Vagina (tissue), 2 donors: Measurements from ENCODE around the gene BCAS1. TPM values are rescaled to one million over a fixed set of nuclear protein-coding genes. Genes with fewer than 3 reads are reported as not detected.

ENCODE experiments used
- DNase-seq, 2 donors: peaks; one replicate each; pipeline ENCODE4 v3.0.0-alpha.2; 2017; ENCODE audit errors: extremely low spot score in 2 of 2
- H3K27ac ChIP-seq: fragments of 200-600 bp; sonication (generic); one replicate; pipeline ENCODE4 v1.5.1; 2019
- H3K27me3 ChIP-seq: fragments of 200-600 bp; sonication (generic); one replicate; pipeline ENCODE4 v1.5.1; 2019
- H3K36me3 ChIP-seq, 2 donors: fragments of 200-600 bp; sonication (generic); one replicate each; pipeline ENCODE4 v1.5.1; 2017 to 2019
- H3K4me1 ChIP-seq: fragments of 200-600 bp; sonication (generic); one replicate; pipeline ENCODE4 v1.5.1; 2019
- H3K4me3 ChIP-seq, 2 donors: fragments of 200-600 bp; sonication (generic); 1 replicate in 1 of 2; 2 replicates in 1 of 2; pipeline ENCODE4 v1.5.1; 2016 to 2019
- H3K9me3 ChIP-seq: fragments of 200-600 bp; sonication (generic); one replicate; pipeline ENCODE4 v1.5.1; 2019
- POLR2A ChIP-seq, 2 donors: fragments of 450-650 bp; IDR thresholded peaks; one replicate each; pipeline ENCODE4 v1.6.1; 2017; ENCODE audit warnings: antibody characterized with exemption in 2 of 2, mild to moderate bottlenecking in 2 of 2, moderate library complexity in 2 of 2
- POLR2AphosphoS5 ChIP-seq, 2 donors: sonication (generic); formaldehyde crosslinking; IDR thresholded peaks; one replicate each; pipeline ENCODE4 v1.9.0; 2017; ENCODE audit warnings: antibody characterized with exemption in 2 of 2, mild to moderate bottlenecking in 2 of 2, low read depth in 1 of 2; ENCODE audit not compliant: insufficient read depth in 1 of 2
- intact Hi-C: fragments of 100-400 bp; cut with DNase I; formaldehyde crosslinking; loops from one replicate; pipeline ENCODE4 v1.15.1; 2023
- total RNA-seq: library from RNA; depleted of rRNA; stranded (reverse); fragments of >200 nt; gene quantifications from one replicate; pipeline ENCODE4 v1.2.3, GENCODE V29; 2016
- TF ChIP-seq, protein P1 (sequence below), 3 experiments: fragments of 450-650 bp in 2 of 3; fragments of 200-600 bp in 1 of 3; sonication (generic) in 1 of 3; IDR thresholded peaks; one replicate each; pipeline ENCODE4 v1.5.1; 2017 to 2019; ENCODE audit warnings: antibody characterized with exemption in 3 of 3, mild to moderate bottlenecking in 2 of 3, moderate library complexity in 2 of 3

BCAS1 gene
- total RNA-seq, 1 donor from 2014 or later, result 2.7 TPM

DNA sequence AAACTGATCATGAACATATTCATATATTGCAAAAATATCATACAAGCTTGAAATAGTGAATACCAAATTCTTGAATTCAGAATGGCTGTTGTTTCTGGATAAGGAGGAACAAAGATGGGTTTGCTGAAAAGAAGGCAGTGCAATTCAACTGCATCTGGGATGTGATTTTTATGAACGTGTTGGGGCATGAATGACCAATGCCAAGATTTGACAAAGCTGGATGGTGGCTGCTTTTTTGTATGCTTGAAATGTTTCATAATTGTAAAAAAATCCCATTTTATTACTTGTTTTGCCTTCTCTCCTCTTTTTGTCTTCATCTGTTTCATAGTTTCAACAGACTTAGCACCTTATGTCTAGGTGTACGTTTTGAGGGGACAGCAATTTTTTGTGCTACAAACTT is 36.8 kb upstream of the BCAS1 start:
- H3K4me3 ChIP-seq, result no peak overlapping the region
- no peaks in the 10 kb centered on the region for H3K36me3 ChIP-seq
- H3K4me1 ChIP-seq, result peaks cover 6% of the 10 kb centered on the region
- H3K27me3 ChIP-seq, result no peaks in the 10 kb centered on the region
- no peak for TF ChIP-seq POLR2AphosphoS5 (IDR thresholded peaks at IDR 0.05; ENCODE audit: insufficient read depth in 1 of 2, low read depth in 1 of 2)
- TF ChIP-seq, protein P1, sequence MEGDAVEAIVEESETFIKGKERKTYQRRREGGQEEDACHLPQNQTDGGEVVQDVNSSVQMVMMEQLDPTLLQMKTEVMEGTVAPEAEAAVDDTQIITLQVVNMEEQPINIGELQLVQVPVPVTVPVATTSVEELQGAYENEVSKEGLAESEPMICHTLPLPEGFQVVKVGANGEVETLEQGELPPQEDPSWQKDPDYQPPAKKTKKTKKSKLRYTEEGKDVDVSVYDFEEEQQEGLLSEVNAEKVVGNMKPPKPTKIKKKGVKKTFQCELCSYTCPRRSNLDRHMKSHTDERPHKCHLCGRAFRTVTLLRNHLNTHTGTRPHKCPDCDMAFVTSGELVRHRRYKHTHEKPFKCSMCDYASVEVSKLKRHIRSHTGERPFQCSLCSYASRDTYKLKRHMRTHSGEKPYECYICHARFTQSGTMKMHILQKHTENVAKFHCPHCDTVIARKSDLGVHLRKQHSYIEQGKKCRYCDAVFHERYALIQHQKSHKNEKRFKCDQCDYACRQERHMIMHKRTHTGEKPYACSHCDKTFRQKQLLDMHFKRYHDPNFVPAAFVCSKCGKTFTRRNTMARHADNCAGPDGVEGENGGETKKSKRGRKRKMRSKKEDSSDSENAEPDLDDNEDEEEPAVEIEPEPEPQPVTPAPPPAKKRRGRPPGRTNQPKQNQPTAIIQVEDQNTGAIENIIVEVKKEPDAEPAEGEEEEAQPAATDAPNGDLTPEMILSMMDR (IDR thresholded peaks at IDR 0.05), result no peak
- TF ChIP-seq POLR2A (IDR thresholded peaks at IDR 0.05), result no peak
- intact Hi-C loops, result loop anchor here (10.0 kb wide), 1 partner anchor 88 kb away; no protein-coding TSS in a partner anchor
- DNase-seq, result no peak
- H3K9me3 ChIP-seq, result no peaks in the 10 kb centered on the region
- H3K27ac ChIP-seq, result no peak overlapping the region

GRCh38 chr20:54106162-54106561 is 35.8 kb upstream of the BCAS1 start:
- TF ChIP-seq, protein P1 (IDR thresholded peaks at IDR 0.05), result no peak
- no peak for TF ChIP-seq POLR2AphosphoS5 (IDR thresholded peaks at IDR 0.05; ENCODE audit: insufficient read depth in 1 of 2, low read depth in 1 of 2)
- TF ChIP-seq POLR2A (IDR thresholded peaks at IDR 0.05), result no peak
- Histone ChIP-seq H3K4me3 (no peak overlapping the region), H3K9me3 (no peaks in the 10 kb centered on the region), H3K27me3 (no peaks in the 10 kb centered on the region), H3K4me1 (peaks cover 6% of the 10 kb centered on the region), H3K36me3 (no peaks in the 10 kb centered on the region), H3K27ac (no peak overlapping the region)
- intact Hi-C loops, result loop anchor here (10.0 kb wide), 1 partner anchor 89 kb away; no protein-coding TSS in a partner anchor
- no peak for DNase-seq

GRCh38 chr20:54105653-54106052 is 35.3 kb upstream of the BCAS1 start:
- no peak for DNase-seq
- H3K4me1 ChIP-seq, result peaks cover 6% of the 10 kb centered on the region
- H3K4me3 ChIP-seq, result no peak overlapping the region
- H3K9me3 ChIP-seq, result no peaks in the 10 kb centered on the region
- intact Hi-C loops, result loop anchor here (10.0 kb wide), 1 partner anchor 89 kb away; no protein-coding TSS in a partner anchor
- no peak overlapping the region for H3K27ac ChIP-seq
- TF ChIP-seq POLR2AphosphoS5 (IDR thresholded peaks at IDR 0.05; ENCODE audit: insufficient read depth in 1 of 2, low read depth in 1 of 2) (peak in 1 of 2 donors; percentile 44), POLR2A (IDR thresholded peaks at IDR 0.05) (no peak)
- H3K36me3 ChIP-seq, result no peaks in the 10 kb centered on the region
- no peaks in the 10 kb centered on the region for H3K27me3 ChIP-seq

DNA sequence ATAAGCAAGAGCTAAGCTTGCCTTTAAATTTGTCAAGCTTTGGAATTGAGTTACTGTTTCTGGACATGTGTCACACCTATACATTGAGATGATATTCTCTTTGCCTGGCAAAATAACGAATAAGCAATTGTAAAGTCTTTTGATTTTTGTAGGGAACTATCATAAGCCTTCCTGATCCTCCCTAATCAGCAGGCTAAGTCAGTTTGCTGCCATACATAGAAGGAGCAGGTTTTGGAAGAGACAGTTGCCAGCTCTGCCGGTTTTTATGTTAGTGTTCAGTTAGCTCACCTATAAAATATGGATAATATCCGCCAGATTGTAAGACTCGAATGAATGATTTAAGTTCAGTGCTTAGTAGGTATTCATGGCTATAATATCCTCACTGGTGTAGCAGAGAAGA is 34.4 kb upstream of the BCAS1 start:
- Histone ChIP-seq H3K4me1 (peaks cover 2% of the 10 kb centered on the region), H3K27me3 (no peaks in the 10 kb centered on the region), H3K27ac (no peak overlapping the region), H3K4me3 (no peak overlapping the region), H3K9me3 (no peaks in the 10 kb centered on the region), H3K36me3 (no peaks in the 10 kb centered on the region)
- intact Hi-C loops, result loop anchor here (10.0 kb wide), 1 partner anchor 90 kb away; no protein-coding TSS in a partner anchor
- no peak for DNase-seq
- TF ChIP-seq, protein P1 (IDR thresholded peaks at IDR 0.05), result no peak
- TF ChIP-seq POLR2A (IDR thresholded peaks at IDR 0.05), result no peak

- Histone ChIP-seq H3K27ac (no peak overlapping the region), H3K27me3 (no peaks in the 10 kb centered on the region), H3K36me3 (no peaks in the 10 kb centered on the region), H3K9me3 (no peaks in the 10 kb centered on the region), H3K4me1 (no peaks in the 10 kb centered on the region), H3K4me3 (no peak overlapping the region)
- DNase-seq, result no peak
- intact Hi-C loops, result loop anchor here (10.0 kb wide), 1 partner anchor 91 kb away; no protein-coding TSS in a partner anchor
- no peak for TF ChIP-seq POLR2AphosphoS5 (IDR thresholded peaks at IDR 0.05; ENCODE audit: insufficient read depth in 1 of 2, low read depth in 1 of 2)
- TF ChIP-seq POLR2A (IDR thresholded peaks at IDR 0.05), result no peak
- TF ChIP-seq, protein P1 (IDR thresholded peaks at IDR 0.05), result no peak
Measured at GRCh38 chr20:54103762-54104600, 33.6 kb upstream of the BCAS1 start.
